T-helper 2 cell treated with Interferon-gamma antibody and Interleukin-4, amounts not matched to agents 100 ng/mL and 5 ng/mL, for 36 hours (primary cell): ENCODE measurements around the gene CIITA. TPM values are rescaled to one million over a fixed set of nuclear protein-coding genes. Genes with fewer than 3 reads are reported as not detected.

Experiments used
- intact Hi-C: fragments of 100-400 bp; cut with micrococcal nuclease; formaldehyde crosslinking; loops from one replicate; pipeline ENCODE4 v1.15.1; 2023
- total RNA-seq: library from RNA; stranded (reverse); gene quantifications from 2 replicates; pipeline ENCODE4 v1.2.3, GENCODE V29; 2022

CIITA gene
- total RNA-seq, 1 donor from 2014 or later = 34.4 TPM

DNA sequence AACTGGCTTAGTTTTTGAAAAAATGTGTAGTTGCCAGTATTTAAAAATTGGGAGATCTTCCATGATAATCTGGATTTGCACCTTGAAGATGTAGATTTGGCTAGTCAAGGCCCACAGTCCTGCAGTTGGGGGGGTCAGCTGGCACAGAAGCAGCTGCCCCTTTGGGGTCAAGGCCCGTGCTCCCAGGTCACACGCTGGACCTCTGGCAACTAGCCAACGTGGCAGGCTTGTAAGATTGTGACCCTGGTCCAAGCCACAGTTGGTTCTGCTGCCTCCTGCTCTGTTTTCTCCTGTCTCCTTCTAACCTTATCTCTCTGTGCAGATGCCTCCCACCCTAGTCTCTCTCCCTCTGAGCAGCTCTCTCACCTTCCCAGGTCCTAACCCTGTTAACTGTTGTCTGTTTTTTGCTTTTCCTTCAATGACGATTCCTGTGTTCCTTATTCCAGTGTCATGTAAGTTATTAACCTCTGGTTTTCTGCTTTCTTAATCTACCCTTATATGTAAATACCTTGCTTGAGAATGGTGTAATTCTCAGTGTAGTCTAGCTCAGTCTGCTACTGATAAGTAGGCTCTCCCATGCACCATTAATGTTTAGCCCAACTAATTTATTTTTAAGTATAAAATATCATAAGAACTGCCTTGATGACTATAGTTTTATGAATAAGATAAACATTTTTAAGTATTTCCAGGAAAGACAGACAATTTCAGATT, 95.3 kb downstream of the CIITA start:
- intact Hi-C loops = loop anchor here (2.0 to 5.0 kb wide), 2 partner anchors 80 to 261 kb away; no protein-coding TSS in a partner anchor

DNA sequence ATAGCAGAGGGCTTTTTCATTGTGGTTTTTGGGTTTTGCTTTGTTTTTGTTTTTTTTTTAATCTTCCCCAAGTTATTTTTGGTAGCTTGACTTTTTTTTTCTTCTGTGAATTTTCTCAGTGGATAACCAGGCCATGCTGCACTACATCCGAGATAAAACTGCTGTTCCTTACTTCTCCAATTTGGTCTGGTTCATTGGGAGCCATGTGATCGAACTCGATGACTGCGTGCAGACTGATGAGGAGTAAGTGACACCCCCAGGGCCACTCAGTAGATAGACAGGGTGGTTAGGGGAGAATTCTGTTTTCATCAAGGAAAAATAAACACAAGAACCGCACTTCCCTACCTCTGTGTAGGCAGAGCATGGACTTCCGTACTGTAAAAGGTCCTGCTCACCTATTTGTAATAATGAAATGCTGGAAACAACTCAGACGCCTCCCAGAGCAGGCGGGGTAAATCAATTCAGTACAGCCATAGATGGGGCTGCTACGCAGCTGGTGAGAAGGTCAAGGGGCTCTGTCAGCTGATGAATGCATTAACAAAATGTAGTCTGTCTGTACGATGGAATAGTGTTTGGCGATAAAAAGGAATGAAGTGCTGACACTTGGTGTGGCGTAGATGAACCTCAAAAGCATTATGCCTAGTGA, 95.9 kb downstream of the CIITA start:
- intact Hi-C loops = loop anchor here (2.0 to 5.0 kb wide), 2 partner anchors 79 to 260 kb away; no protein-coding TSS in a partner anchor

DNA sequence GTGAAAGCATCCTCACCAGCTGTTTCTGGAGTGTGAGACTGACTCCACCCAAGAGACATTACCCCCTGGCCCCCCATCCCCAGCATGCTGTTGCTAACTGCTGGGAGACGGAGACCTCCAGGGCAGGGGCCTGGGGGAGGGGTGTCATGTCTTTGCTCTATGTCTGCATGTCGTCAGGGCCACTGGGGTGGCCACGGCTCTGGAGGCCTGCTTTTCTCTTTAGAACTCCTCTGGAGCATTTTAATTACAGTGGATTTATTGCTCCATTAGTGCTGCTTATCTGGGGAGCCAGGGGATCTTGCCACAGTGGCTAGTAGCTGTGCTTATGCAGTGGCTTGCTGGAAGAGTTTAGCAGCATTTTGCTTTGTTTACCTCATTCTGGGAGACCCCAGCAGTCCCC, 99.6 kb downstream of the CIITA start:
- intact Hi-C loops = no loop called here

DNA sequence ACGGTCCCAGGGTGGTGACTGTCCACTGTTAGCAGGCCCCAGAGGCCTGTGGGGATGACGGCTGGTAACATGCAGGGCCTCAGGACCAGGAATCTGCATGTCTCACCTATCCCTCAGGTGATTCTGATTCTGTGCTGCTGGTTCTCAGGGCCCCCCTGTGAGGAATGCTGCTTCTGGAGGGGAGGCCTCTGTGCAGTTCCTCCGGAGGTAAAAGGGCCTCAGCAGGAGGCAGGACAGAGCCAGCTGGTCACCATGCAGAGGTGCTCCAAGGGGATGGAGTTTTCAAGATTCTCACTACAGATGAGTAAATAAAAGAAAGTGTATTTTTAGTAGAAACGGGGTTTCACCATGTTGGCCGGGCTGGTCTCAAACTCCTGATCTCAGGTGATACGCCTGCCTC, 101.1 kb downstream of the CIITA start:
- intact Hi-C loops = no loop called here

DNA sequence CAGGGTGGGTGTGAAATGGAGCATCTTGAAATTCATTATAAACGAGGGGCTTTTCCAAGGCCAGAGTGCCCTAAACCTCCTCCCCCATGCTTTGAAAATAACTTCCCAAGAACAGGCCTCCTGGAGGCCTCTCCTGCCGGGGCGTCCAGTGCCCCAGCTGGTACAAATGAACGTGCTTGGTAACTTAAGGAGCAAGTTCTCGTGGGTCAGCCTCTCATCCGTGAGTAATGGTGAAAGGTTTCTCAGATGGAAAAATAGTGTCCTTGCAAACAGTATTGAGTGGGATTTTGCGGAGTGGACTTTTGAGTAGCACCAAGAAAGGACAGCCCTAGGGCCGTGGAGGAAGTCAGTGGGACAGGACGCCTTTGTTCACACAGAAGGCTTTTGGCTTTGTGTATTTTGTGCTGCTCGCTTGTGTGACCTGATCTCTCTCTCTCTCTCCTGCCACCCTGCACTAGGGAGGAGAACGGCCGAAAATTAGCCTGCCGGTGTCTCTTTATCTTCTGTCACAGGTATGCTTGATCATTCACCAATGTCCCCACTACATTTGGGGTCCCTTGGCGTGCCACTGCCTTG, 102.0 kb downstream of the CIITA start:
- intact Hi-C loops = no loop called here

DNA sequence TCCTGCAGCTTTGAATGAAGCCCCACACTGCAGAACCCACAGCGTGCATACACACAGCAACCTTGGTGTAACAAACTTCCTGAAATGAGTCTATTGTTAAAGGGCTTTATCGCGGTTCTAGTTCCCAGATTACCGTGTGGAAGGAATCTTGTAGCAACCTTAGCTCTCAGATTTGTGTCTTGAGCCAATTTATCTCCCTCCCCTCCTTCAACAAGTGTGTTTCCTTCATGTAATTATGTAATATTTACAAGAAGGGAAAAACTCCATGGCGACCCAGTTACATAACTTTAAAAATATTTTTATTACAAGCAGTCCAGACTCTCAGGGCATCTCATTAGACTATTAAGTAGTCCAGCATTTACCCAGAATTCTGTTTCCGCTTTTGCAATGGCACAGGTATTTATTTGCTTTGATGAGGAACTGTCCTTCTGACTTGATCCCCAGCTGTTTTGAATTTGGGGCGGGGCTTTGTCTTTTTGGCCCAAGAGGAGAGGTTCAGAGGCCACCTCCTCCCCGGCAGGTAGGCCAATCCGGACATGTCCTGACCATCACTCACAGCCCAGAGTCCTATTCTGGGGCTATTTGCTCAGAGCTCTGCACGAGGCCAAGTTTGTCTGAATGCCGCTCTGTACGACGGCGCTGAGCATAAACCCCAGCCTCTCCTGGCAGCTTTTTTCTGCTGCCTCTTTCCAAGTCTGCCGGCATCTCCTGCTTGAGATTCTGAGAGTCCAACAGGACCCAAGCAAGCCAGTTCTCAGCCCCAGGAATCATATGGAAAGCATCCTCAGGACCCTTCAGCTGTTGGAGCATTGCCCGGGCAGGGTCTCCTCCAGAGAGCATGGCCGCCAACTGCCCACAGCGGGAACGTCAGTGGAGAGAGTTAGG, 103.0 kb downstream of the CIITA start:
- intact Hi-C loops = no loop called here

DNA sequence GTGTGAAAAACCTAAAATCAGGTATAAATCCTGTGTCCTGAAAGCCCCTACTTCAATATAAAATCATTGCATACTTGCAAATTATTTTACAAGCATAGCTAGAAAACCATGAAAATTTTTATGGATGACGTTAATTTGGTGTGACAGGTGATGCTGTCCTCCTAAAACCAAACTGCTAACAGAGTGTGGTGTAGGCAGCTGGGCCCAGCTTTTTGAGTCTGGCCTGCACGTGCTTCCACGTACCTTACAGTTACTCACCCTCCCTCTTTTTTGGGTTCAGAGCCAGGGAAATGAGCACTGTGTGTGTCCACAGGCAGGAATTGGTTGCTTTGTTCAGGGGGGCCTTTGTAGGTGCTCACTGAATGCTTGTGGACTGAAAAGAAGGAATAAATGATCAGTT, 103.8 kb downstream of the CIITA start:
- intact Hi-C loops = loop anchor here (1.0 kb wide), 1 partner anchor 10 kb away; no protein-coding TSS in a partner anchor

DNA sequence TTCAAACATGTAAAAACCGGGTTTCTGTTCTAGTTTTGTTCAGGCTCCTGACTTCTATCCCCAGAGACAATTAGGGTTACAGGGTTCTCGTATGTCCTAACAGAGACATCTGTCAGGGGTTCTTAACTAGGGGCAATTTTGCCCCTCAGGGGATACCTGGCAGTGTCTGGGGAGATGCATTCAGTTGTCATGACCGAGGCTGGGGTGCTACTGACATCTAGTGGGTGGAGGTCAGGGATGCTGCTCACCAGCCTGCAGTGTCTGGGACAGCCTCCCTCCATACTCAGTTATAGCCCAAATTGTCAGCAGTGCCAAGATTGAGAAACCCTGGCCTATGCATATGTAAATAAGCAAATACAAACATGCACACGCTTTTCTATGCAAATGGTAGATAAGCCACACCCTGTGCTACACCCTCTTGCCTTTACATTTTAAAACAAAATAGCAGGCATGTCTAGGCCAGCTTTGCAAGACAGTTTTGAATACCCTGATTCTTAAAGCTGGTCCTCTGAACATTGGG, 104.8 kb downstream of the CIITA start:
- intact Hi-C loops = loop anchor here (1.0 kb wide), 1 partner anchor 10 kb away; no protein-coding TSS in a partner anchor

DNA sequence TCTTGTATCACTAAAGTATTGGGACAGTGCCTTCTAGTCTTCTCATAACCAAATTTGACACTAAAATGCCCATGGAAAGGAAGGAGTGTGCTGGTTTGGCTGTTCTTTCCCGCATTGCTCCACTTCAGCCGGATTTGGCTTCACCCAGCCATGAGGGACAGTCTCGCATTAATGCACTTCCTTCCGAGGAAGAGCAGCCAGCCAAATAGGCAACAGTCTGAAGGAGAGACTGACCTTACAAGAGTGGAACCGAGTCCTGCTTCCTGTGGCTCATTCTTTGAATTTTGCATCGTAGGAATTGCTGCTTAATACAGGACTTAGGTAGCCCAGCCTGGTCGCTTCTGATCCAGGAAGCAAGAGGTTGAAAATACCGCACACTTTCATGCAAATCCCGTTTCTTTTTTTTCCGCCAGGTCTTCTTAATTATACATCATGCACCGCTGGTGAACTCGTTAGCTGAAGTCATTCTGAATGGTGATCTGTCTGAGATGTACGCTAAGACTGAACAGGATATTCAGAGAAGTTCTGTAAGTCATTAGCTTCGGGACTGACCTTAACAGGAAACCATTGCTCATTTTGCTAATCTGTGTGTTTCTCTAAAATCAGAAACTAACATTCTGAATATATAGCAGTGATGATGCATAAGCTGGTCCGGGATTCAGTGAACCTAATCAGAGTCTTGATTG, 105.6 kb downstream of the CIITA start:
- intact Hi-C loops = no loop called here

DNA sequence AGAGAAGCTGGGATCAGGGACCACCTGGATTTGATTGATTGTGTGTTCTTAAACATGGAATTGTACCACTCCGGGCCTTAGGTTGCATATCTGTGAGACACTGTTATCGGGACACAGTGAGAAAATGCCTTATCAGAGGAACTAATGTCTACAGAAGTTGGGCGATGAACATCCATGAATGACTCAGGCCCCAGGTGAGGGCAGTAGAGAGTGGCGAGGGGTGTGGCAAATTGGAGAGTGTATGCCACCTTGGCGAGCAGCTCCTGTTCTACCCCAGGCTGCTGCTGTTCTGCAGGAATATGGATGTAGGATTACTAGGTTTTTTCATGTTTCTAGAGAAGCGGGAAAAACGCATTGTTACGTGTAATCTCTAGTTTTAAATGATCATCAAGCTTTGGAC, 106.2 kb downstream of the CIITA start:
- intact Hi-C loops = no loop called here

DNA sequence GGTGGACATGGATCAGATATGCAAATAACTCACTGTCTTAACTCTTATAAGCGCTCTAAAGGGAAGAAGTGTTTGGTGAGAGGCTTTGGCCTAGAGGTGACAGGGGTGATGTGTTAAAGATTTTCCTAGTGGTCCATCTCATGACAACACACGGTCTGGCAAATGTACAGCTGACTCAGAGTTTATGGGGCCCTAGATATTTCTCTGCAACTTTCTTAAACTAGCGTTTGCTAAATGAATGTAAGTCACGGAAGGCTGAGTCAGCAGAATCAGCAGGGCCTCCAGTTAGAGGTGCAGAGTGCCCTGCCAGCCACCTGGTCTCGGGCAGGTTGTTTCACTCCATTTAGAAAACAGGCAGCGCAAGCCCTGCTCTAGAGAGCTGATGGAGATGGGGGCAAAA, 107.5 kb downstream of the CIITA start:
- intact Hi-C loops = no loop called here

Other genes with a start within 250 kb of the CIITA start
- gene TEKT5, start 182.3 kb upstream of the CIITA start, total RNA-seq = not detected in 2 replicates
- 34.3 TPM in 2 replicates for gene NUBP1, start 133.4 kb upstream of the CIITA start, total RNA-seq
- not detected in 2 replicates for gene TVP23A, start 58.4 kb upstream of the CIITA start, total RNA-seq
- gene DEXI, start 65.3 kb downstream of the CIITA start, total RNA-seq = 24.1 and 25.8 TPM in 2 replicates
- gene CLEC16A, start 67.4 kb downstream of the CIITA start, total RNA-seq = 31.0 and 32.8 TPM in 2 replicates